SK-N-SH treated with all-trans-retinoic acid at 6 μM for 48 hours (cell line): ENCODE results near the gene EPS8.

ENCODE experiments used
- BACH2 ChIP-seq: fragments of 250-450 bp; sonication (Bioruptor Pico); IDR thresholded peaks from 2 replicates; pipeline ENCODE4 v1.9.0; 2021; ENCODE audit warnings: mild to moderate bottlenecking, borderline replicate concordance
- CSDC2 ChIP-seq: fragments of 250-450 bp; sonication (Bioruptor Pico); IDR thresholded peaks from 2 replicates; pipeline ENCODE4 v1.5.0; 2020; ENCODE audit warnings: mild to moderate bottlenecking, moderate library complexity
- GLIS3 ChIP-seq: fragments of 250-450 bp; sonication (Bioruptor Pico); IDR thresholded peaks from 2 replicates; pipeline ENCODE4 v1.5.0; 2020; ENCODE audit warnings: mild to moderate bottlenecking, moderate library complexity
- TCF4 ChIP-seq: fragments of 250-450 bp; sonication (Bioruptor Pico); IDR thresholded peaks from 2 replicates; pipeline ENCODE4 v1.8.0; 2021; ENCODE audit warnings: mild to moderate bottlenecking, moderate library complexity, borderline replicate concordance
- TOX ChIP-seq: fragments of 250-450 bp; sonication (Bioruptor Pico); IDR thresholded peaks from 2 replicates; pipeline ENCODE4 v1.8.0; 2021; ENCODE audit warnings: mild to moderate bottlenecking, moderate library complexity, borderline replicate concordance
- ZFP3 ChIP-seq: fragments of 250-450 bp; sonication (Bioruptor Pico); IDR thresholded peaks from 2 replicates; pipeline ENCODE4 v1.5.0; 2020; ENCODE audit warnings: mild to moderate bottlenecking, moderate library complexity
- ZNF565 ChIP-seq: fragments of 450-650 bp; formaldehyde crosslinking; conservative IDR thresholded peaks from 2 replicates; pipeline ENCODE4 v1.5.0; 2020; ENCODE audit warnings: low read depth, mild to moderate bottlenecking, moderate library complexity
- ZNF70 ChIP-seq: fragments of 450-650 bp; formaldehyde crosslinking; IDR thresholded peaks from 2 replicates; pipeline ENCODE4 v1.5.0; 2020; ENCODE audit warnings: mild to moderate bottlenecking, moderate library complexity
- TF ChIP-seq, protein P1 (sequence below): fragments of 250-450 bp; sonication (Bioruptor Pico); IDR thresholded peaks from 2 replicates; pipeline ENCODE4 v1.8.0; 2020; ENCODE audit warnings: mild to moderate bottlenecking, moderate library complexity, borderline replicate concordance
- TF ChIP-seq, protein P2 (sequence below): fragments of 250-450 bp; sonication (Bioruptor Pico); IDR thresholded peaks from 2 replicates; pipeline ENCODE4 v1.5.1; 2020; ENCODE audit warnings: low read depth, mild to moderate bottlenecking, moderate library complexity

DNA sequence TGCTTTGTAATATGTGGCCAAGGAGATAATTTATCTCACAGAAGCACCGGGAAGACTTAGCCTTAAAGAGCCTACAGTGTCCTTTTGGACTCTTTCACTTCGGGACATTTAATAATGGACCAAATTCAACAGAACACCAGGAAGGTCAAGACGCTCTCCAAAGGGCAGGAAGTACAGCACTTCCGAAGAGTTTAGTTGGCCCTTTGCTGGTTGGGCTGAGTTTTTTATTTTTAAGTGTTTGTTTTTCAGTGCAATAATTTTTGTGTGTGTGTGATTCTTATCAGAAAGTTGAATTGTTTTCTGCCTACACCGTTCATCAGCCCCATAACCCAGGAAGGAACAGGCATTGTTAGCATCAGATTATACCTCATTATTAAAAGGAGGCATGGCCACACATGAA is 193.0 kb downstream of the EPS8 start:
- TF ChIP-seq, protein P1, sequence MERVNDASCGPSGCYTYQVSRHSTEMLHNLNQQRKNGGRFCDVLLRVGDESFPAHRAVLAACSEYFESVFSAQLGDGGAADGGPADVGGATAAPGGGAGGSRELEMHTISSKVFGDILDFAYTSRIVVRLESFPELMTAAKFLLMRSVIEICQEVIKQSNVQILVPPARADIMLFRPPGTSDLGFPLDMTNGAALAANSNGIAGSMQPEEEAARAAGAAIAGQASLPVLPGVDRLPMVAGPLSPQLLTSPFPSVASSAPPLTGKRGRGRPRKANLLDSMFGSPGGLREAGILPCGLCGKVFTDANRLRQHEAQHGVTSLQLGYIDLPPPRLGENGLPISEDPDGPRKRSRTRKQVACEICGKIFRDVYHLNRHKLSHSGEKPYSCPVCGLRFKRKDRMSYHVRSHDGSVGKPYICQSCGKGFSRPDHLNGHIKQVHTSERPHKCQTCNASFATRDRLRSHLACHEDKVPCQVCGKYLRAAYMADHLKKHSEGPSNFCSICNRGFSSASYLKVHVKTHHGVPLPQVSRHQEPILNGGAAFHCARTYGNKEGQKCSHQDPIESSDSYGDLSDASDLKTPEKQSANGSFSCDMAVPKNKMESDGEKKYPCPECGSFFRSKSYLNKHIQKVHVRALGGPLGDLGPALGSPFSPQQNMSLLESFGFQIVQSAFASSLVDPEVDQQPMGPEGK (CRISPR knock-in tag) = no peak
- TF ChIP-seq ZFP3 (CRISPR knock-in tag) (no peak), ZNF70 (CRISPR knock-in tag) (no peak), BACH2 (no peak), ZNF565 (no peak), GLIS3 (no peak), TCF4 (no peak), TOX (CRISPR knock-in tag) (no peak), CSDC2 (CRISPR knock-in tag) (no peak)
- TF ChIP-seq, protein P2, sequence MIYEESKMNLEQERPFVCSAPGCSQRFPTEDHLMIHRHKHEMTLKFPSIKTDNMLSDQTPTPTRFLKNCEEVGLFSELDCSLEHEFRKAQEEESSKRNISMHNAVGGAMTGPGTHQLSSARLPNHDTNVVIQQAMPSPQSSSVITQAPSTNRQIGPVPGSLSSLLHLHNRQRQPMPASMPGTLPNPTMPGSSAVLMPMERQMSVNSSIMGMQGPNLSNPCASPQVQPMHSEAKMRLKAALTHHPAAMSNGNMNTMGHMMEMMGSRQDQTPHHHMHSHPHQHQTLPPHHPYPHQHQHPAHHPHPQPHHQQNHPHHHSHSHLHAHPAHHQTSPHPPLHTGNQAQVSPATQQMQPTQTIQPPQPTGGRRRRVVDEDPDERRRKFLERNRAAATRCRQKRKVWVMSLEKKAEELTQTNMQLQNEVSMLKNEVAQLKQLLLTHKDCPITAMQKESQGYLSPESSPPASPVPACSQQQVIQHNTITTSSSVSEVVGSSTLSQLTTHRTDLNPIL (CRISPR knock-in tag) = no peak
